CD8-positive, alpha-beta memory T cell (primary cell): ENCODE measurements around the gene FGG. TPM values are rescaled to one million over a fixed set of nuclear protein-coding genes. Genes with fewer than 3 reads are reported as not detected.

ENCODE experiments used
- CTCF ChIA-PET: fragments of 350-600 bp; sonication (Branson Sonifier 250); formaldehyde crosslinking; loops from one replicate; lab custom pipeline; 2021; ENCODE audit warnings: antibody characterized with exemption; lab: Charles Lee
- POLR2A ChIA-PET: fragments of 350-600 bp; sonication (Branson Sonifier 250); formaldehyde crosslinking; loops from one replicate; lab custom pipeline; 2021; ENCODE audit warnings: antibody characterized with exemption; lab: Charles Lee
- DNase-seq, 5 donors: peaks; one replicate each; pipeline versions ENCODE4 v3.0.0 to v3.0.0-alpha.2; 2020 to 2022; ENCODE audit warnings: mixed read lengths in 1 of 5
- H3K27ac ChIP-seq: one replicate; pipeline ENCODE4 v1.7.0; 2013; ENCODE audit warnings: low read depth, mild to moderate bottlenecking, low read length, moderate library complexity
- H3K27me3 ChIP-seq: 2 replicates; pipeline ENCODE4 v1.7.0; 2013; ENCODE audit warnings: low read length, mild to moderate bottlenecking; ENCODE audit not compliant: insufficient read depth, poor library complexity, severe bottlenecking
- H3K36me3 ChIP-seq: 2 replicates; pipeline ENCODE4 v1.7.0; 2013; ENCODE audit warnings: mild to moderate bottlenecking, low read length, moderate library complexity; ENCODE audit not compliant: insufficient read depth
- H3K4me1 ChIP-seq: 2 replicates; pipeline ENCODE4 v1.7.0; 2013; ENCODE audit warnings: mild to moderate bottlenecking, low read length, moderate library complexity; ENCODE audit not compliant: insufficient read depth
- H3K4me3 ChIP-seq: 2 replicates; pipeline ENCODE4 v1.7.0; 2013; ENCODE audit warnings: mild to moderate bottlenecking, low read length
- H3K9me3 ChIP-seq: 2 replicates; pipeline ENCODE4 v1.7.0; 2013; ENCODE audit warnings: mild to moderate bottlenecking, low read length
- H3K27ac Mint-ChIP-seq, 8 donors: one replicate each; pipeline ENCODE4 v1.8.0; 2020 to 2021; ENCODE audit warnings: mixed read lengths in 8 of 8, mild to moderate bottlenecking in 6 of 8, inconsistent platforms in 3 of 8, moderate library complexity in 3 of 8
- H3K27me3 Mint-ChIP-seq, 2 donors: one replicate each; pipeline ENCODE4 v1.8.0; 2020 to 2021; ENCODE audit warnings: mixed read lengths in 2 of 2, mild to moderate bottlenecking in 1 of 2, moderate library complexity in 1 of 2
- H3K36me3 Mint-ChIP-seq, 3 donors: one replicate each; pipeline ENCODE4 v1.8.0; 2020 to 2021; ENCODE audit warnings: mixed read lengths in 3 of 3, inconsistent platforms in 1 of 3, mild to moderate bottlenecking in 1 of 3
- H3K4me1 Mint-ChIP-seq, 3 donors: one replicate each; pipeline ENCODE4 v1.8.0; 2020 to 2021; ENCODE audit warnings: mixed read lengths in 3 of 3, inconsistent platforms in 1 of 3, mild to moderate bottlenecking in 1 of 3
- H3K4me3 Mint-ChIP-seq, 7 donors: one replicate each; pipeline ENCODE4 v1.8.0; 2020 to 2021; ENCODE audit warnings: mixed read lengths in 7 of 7, mild to moderate bottlenecking in 6 of 7, moderate library complexity in 4 of 7, inconsistent platforms in 2 of 7
- H3K9me3 Mint-ChIP-seq, 5 donors: one replicate each; pipeline ENCODE4 v1.8.0; 2020 to 2022; ENCODE audit warnings: mixed read lengths in 5 of 5, mild to moderate bottlenecking in 3 of 5, moderate library complexity in 2 of 5, inconsistent platforms in 1 of 5
- polyA plus RNA-seq: library from polyadenylated mRNA; unstranded; fragments of 300-500 nt; fragmentation: Illumina TruSeq; gene quantifications from one replicate; pipeline ENCODE4 v1.2.3, GENCODE V29; 2021
- total RNA-seq, 2 experiments: library from RNA; stranded (reverse); gene quantifications; one replicate each; pipeline ENCODE4 v1.2.3, GENCODE V29; 2021

Gene FGG
- total and polyA plus RNA-seq, 3 experiments from 2014 or later, result not detected

GRCh38 chr4:154618708-154619315 lies 6.4 kb upstream of the FGG start:
- Histone ChIP-seq H3K4me3 (no peak overlapping the region), H3K27me3 (no peaks in the 10 kb centered on the region), H3K36me3 (no peaks in the 10 kb centered on the region), H3K27ac (no peak overlapping the region), H3K9me3 (no peaks in the 10 kb centered on the region), H3K4me1 (no peaks in the 10 kb centered on the region)
- Mint-ChIP-seq H3K4me1 (peaks cover 0 to 3% (median 2%) of the 10 kb centered on the region in 3 donors), H3K4me3 (no peak overlapping the region), H3K9me3 (no peaks in the 10 kb centered on the region), H3K36me3 (no peaks in the 10 kb centered on the region), H3K27ac (no peak overlapping the region), H3K27me3 (peaks cover 1 to 3% of the 10 kb centered on the region in 2 donors)
- CTCF ChIA-PET, result interaction anchor here (0.6 to 1.3 kb wide), 5 partner anchors 8 to 68 kb away, joined by 4 to 6 read pairs (median 4); partner anchors contain the start of gene PLRG1
- peak in 3 of 5 donors; percentile 4 to 29 (median 11) for DNase-seq
- POLR2A ChIA-PET, result no interaction called here

GRCh38 chr4:154617820-154618317 lies 5.4 kb upstream of the FGG start:
- ChIA-PET CTCF (no interaction called here), POLR2A (no interaction called here)
- H3K27ac ChIP-seq, result no peak overlapping the region

GRCh38 chr4:154616731-154617130 lies 4.3 kb upstream of the FGG start:
- no peak overlapping the region for H3K27ac Mint-ChIP-seq
- H3K4me3 Mint-ChIP-seq, result no peak overlapping the region
- H3K27ac ChIP-seq, result no peak overlapping the region
- no peak overlapping the region for H3K4me3 ChIP-seq
- ChIA-PET CTCF (no interaction called here), POLR2A (no interaction called here)
- no peaks in the 10 kb centered on the region for H3K9me3 Mint-ChIP-seq
- no peaks in the 10 kb centered on the region for H3K4me1 ChIP-seq
- H3K27me3 Mint-ChIP-seq, result peaks cover 3 to 4% of the 10 kb centered on the region in 2 donors
- H3K9me3 ChIP-seq, result no peaks in the 10 kb centered on the region
- no peak for DNase-seq
- H3K27me3 ChIP-seq, result no peaks in the 10 kb centered on the region
- H3K36me3 Mint-ChIP-seq, result no peaks in the 10 kb centered on the region
- H3K4me1 Mint-ChIP-seq, result peaks cover 0 to 3% (median 2%) of the 10 kb centered on the region in 3 donors
- no peaks in the 10 kb centered on the region for H3K36me3 ChIP-seq

More at GRCh38 chr4:154617820-154618317, 5.4 kb upstream of the FGG start:
- Histone ChIP-seq H3K4me3 (no peak overlapping the region), H3K36me3 (no peaks in the 10 kb centered on the region), H3K4me1 (no peaks in the 10 kb centered on the region), H3K9me3 (no peaks in the 10 kb centered on the region), H3K27me3 (no peaks in the 10 kb centered on the region)
- peaks cover 3% of the 10 kb centered on the region in 2 donors for H3K27me3 Mint-ChIP-seq
- DNase-seq, result no peak
- no peak overlapping the region for H3K4me3 Mint-ChIP-seq
- H3K27ac Mint-ChIP-seq, result no peak overlapping the region
- H3K36me3 Mint-ChIP-seq, result no peaks in the 10 kb centered on the region
- H3K9me3 Mint-ChIP-seq, result no peaks in the 10 kb centered on the region
- peaks cover 0 to 3% (median 2%) of the 10 kb centered on the region in 3 donors for H3K4me1 Mint-ChIP-seq

- H3K27me3 ChIP-seq, result no peaks in the 10 kb centered on the region
- Mint-ChIP-seq H3K27me3 (peaks cover 3 to 4% of the 10 kb centered on the region in 2 donors), H3K9me3 (no peaks in the 10 kb centered on the region), H3K36me3 (no peaks in the 10 kb centered on the region), H3K4me3 (no peak overlapping the region), H3K27ac (no peak overlapping the region), H3K4me1 (peaks cover 0 to 3% (median 2%) of the 10 kb centered on the region in 3 donors)
- DNase-seq, result no peak
- no peaks in the 10 kb centered on the region for H3K4me1 ChIP-seq
- H3K4me3 ChIP-seq, result no peak overlapping the region
- ChIA-PET CTCF (no interaction called here), POLR2A (no interaction called here)
- H3K9me3 ChIP-seq, result no peaks in the 10 kb centered on the region
- no peak overlapping the region for H3K27ac ChIP-seq
- no peaks in the 10 kb centered on the region for H3K36me3 ChIP-seq
Observed at GRCh38 chr4:154616287-154616686, 3.8 kb upstream of the FGG start.

GRCh38 chr4:154615211-154615610 lies 2.8 kb upstream of the FGG start:
- H3K4me3 Mint-ChIP-seq, result no peak overlapping the region
- no peaks in the 10 kb centered on the region for H3K4me1 ChIP-seq
- no peak overlapping the region for H3K27ac Mint-ChIP-seq
- H3K36me3 Mint-ChIP-seq, result no peaks in the 10 kb centered on the region
- peaks cover 3 to 8% of the 10 kb centered on the region in 2 donors for H3K27me3 Mint-ChIP-seq
- no peak for DNase-seq
- H3K27ac ChIP-seq, result no peak overlapping the region
- no peaks in the 10 kb centered on the region for H3K9me3 ChIP-seq
- peaks cover 0 to 3% (median 2%) of the 10 kb centered on the region in 3 donors for H3K4me1 Mint-ChIP-seq
- H3K27me3 ChIP-seq, result no peaks in the 10 kb centered on the region
- H3K36me3 ChIP-seq, result no peaks in the 10 kb centered on the region
- ChIA-PET POLR2A (no interaction called here), CTCF (interaction anchor here (1.0 kb wide), 1 partner anchor 10 kb away, joined by 3 read pairs; no protein-coding TSS in a partner anchor)
- H3K4me3 ChIP-seq, result no peak overlapping the region
- H3K9me3 Mint-ChIP-seq, result no peaks in the 10 kb centered on the region

GRCh38 chr4:154614306-154614705 lies 1.9 kb upstream of the FGG start:
- H3K9me3 ChIP-seq, result no peaks in the 10 kb centered on the region
- H3K4me1 ChIP-seq, result no peaks in the 10 kb centered on the region
- H3K4me3 ChIP-seq, result no peak overlapping the region
- no peak overlapping the region for H3K27ac ChIP-seq
- Mint-ChIP-seq H3K9me3 (no peaks in the 10 kb centered on the region), H3K27ac (no peak overlapping the region), H3K36me3 (no peaks in the 10 kb centered on the region), H3K4me1 (peaks cover 0 to 3% (median 2%) of the 10 kb centered on the region in 3 donors), H3K4me3 (no peak overlapping the region), H3K27me3 (peaks cover 3 to 9% of the 10 kb centered on the region in 2 donors)
- ChIA-PET CTCF (interaction anchor here (1.0 kb wide), 1 partner anchor 11 kb away, joined by 3 read pairs; no protein-coding TSS in a partner anchor), POLR2A (no interaction called here)
- DNase-seq, result no peak
- H3K27me3 ChIP-seq, result peaks cover 2% of the 10 kb centered on the region
- no peaks in the 10 kb centered on the region for H3K36me3 ChIP-seq

- DNase-seq, result no peak
- Mint-ChIP-seq H3K4me3 (no peak overlapping the region), H3K36me3 (no peaks in the 10 kb centered on the region), H3K27ac (no peak overlapping the region), H3K9me3 (no peaks in the 10 kb centered on the region), H3K4me1 (peaks cover 0 to 3% (median 0%) of the 10 kb centered on the region in 3 donors), H3K27me3 (peaks cover 8 to 24% of the 10 kb centered on the region in 2 donors)
- no peak overlapping the region for H3K27ac ChIP-seq
- POLR2A ChIA-PET, result no interaction called here
- CTCF ChIA-PET, result interaction anchor here (1.2 kb wide), 1 partner anchor 13 kb away, joined by 3 read pairs; no protein-coding TSS in a partner anchor
- H3K4me1 ChIP-seq, result no peaks in the 10 kb centered on the region
- no peaks in the 10 kb centered on the region for H3K9me3 ChIP-seq
- H3K27me3 ChIP-seq, result peaks cover 7% of the 10 kb centered on the region
- no peaks in the 10 kb centered on the region for H3K36me3 ChIP-seq
- no peak overlapping the region for H3K4me3 ChIP-seq
Observed at GRCh38 chr4:154611833-154612232, 623 bp downstream of the FGG start.

GRCh38 chr4:154610582-154610981 lies 1.9 kb downstream of the FGG start:
- no peaks in the 10 kb centered on the region for H3K4me1 Mint-ChIP-seq
- no peaks in the 10 kb centered on the region for H3K36me3 Mint-ChIP-seq
- Histone ChIP-seq H3K36me3 (no peaks in the 10 kb centered on the region), H3K27ac (no peak overlapping the region), H3K9me3 (no peaks in the 10 kb centered on the region), H3K4me1 (no peaks in the 10 kb centered on the region), H3K4me3 (no peak overlapping the region), H3K27me3 (peaks cover 7% of the 10 kb centered on the region)
- CTCF ChIA-PET, result interaction anchor here (1.5 kb wide), 1 partner anchor 8 kb away, joined by 4 read pairs; no protein-coding TSS in a partner anchor
- no peak overlapping the region for H3K27ac Mint-ChIP-seq
- peaks cover 9 to 30% of the 10 kb centered on the region in 2 donors for H3K27me3 Mint-ChIP-seq
- POLR2A ChIA-PET, result no interaction called here
- DNase-seq, result no peak
- no peak overlapping the region for H3K4me3 Mint-ChIP-seq
- no peaks in the 10 kb centered on the region for H3K9me3 Mint-ChIP-seq
